Endothelial cell of umbilical vein (primary cell): ENCODE measurements around the gene LIPG. TPM values are rescaled to one million over a fixed set of nuclear protein-coding genes. Genes with fewer than 3 reads are reported as not detected.

ENCODE experiments used
- BruUV-seq: library from RNA; stranded (reverse); fragments of 400-500 nt; replicated peaks from 2 replicates; lab custom pipeline; 2021; lab: Mats Ljungman, UMichigan
- CTCF ChIA-PET: fragments of 300-600, 350-600 bp; sonication (Branson Sonifier 250); formaldehyde crosslinking; loops from one replicate; lab custom pipeline; 2021; ENCODE audit warnings: antibody characterized with exemption, inconsistent platforms; lab: Charles Lee
- POLR2A ChIA-PET: fragments of 300-600, 350-600 bp; sonication (Branson Sonifier 250); formaldehyde crosslinking; loops from one replicate; lab custom pipeline; 2021; ENCODE audit warnings: antibody characterized with exemption, inconsistent platforms; lab: Charles Lee
- DNase-seq: peaks from one replicate; pipeline ENCODE4 v3.0.0-alpha.2; 2011; ENCODE audit warnings: low read depth, low spot score
- FAIRE-seq: peaks from 2 replicates; lab custom pipeline; 2011; peaks lifted over from hg19 to GRCh38; lab: Jason Lieb, UNC
- H2AFZ ChIP-seq: 2 replicates; pipeline ENCODE4 v1.6.0; 2012; ENCODE audit warnings: low read depth, low read length, control low read depth, inconsistent platforms
- H3K27ac ChIP-seq: 2 replicates; pipeline ENCODE4 v1.5.1; 2011; ENCODE audit warnings: low read depth, mild to moderate bottlenecking, control low read depth, low read length, moderate library complexity; ENCODE audit not compliant: insufficient read depth
- H3K27me3 ChIP-seq, 2 experiments: 2 replicates each; pipeline versions ENCODE4 v1.6.0 to v1.6.1; 2011; ENCODE audit warnings: low read length in 2 of 2, mixed read lengths in 1 of 2; ENCODE audit not compliant: control insufficient read depth in 2 of 2, insufficient read depth in 2 of 2
- H3K36me3 ChIP-seq, 2 experiments: 2 replicates in 1 of 2; 3 replicates in 1 of 2; pipeline ENCODE4 v1.5.1; 2011; ENCODE audit warnings: low read length in 2 of 2, mild to moderate bottlenecking in 1 of 2, moderate library complexity in 1 of 2; ENCODE audit not compliant: control insufficient read depth in 2 of 2, insufficient read depth in 2 of 2; ENCODE audit errors: extremely low read depth in 1 of 2
- H3K4me1 ChIP-seq: 3 replicates; pipeline ENCODE4 v1.5.1; 2011; ENCODE audit warnings: mild to moderate bottlenecking, low read length; ENCODE audit not compliant: control insufficient read depth, insufficient read depth; ENCODE audit errors: extremely low read depth
- H3K4me2 ChIP-seq: 2 replicates; pipeline ENCODE4 v1.6.1; 2011; ENCODE audit warnings: low read length, control low read depth, mixed read lengths; ENCODE audit not compliant: insufficient read depth
- H3K4me3 ChIP-seq, 3 experiments: fragments of 200-600 bp in 1 of 3; sonication (generic), shearing (Covaris generic) in 1 of 3; replicated peaks in 1 of 3; 2 replicates each; pipeline ENCODE4 v1.5.1; 2011 to 2016; ENCODE audit warnings: control low read depth in 3 of 3, low read length in 3 of 3, mild to moderate bottlenecking in 2 of 3, inconsistent platforms in 1 of 3, low read depth in 1 of 3, moderate library complexity in 1 of 3; ENCODE audit not compliant: insufficient read depth in 1 of 3
- H3K79me2 ChIP-seq: 2 replicates; pipeline ENCODE4 v1.6.0; 2012; ENCODE audit warnings: low read length, inconsistent platforms; ENCODE audit not compliant: control insufficient read depth, insufficient read depth
- H3K9ac ChIP-seq: replicated peaks from 2 replicates; pipeline ENCODE3; 2011; ENCODE audit warnings: low read length, control low read depth; ENCODE audit not compliant: insufficient read depth; ENCODE audit errors: extremely low read depth
- H3K9me1 ChIP-seq: replicated peaks from 3 replicates; pipeline ENCODE4 v1.6.0; 2011; ENCODE audit warnings: mild to moderate bottlenecking, low read length; ENCODE audit not compliant: control insufficient read depth, insufficient read depth; ENCODE audit errors: extremely low read depth
- H3K9me3 ChIP-seq: replicated peaks from 2 replicates; pipeline ENCODE4 v1.5.1; 2012; ENCODE audit warnings: low read length, inconsistent platforms; ENCODE audit not compliant: control insufficient read depth, insufficient read depth
- H4K20me1 ChIP-seq: replicated peaks from 2 replicates; pipeline ENCODE3; 2011; ENCODE audit warnings: mild to moderate bottlenecking, low read length; ENCODE audit not compliant: control insufficient read depth, insufficient read depth; ENCODE audit errors: extremely low read depth
- EZH2 ChIP-seq: IDR thresholded peaks from 2 replicates; pipeline ENCODE4 v1.6.1; 2012; ENCODE audit warnings: borderline replicate concordance, low read depth, mild to moderate bottlenecking, moderate library complexity, low read length, inconsistent platforms; ENCODE audit not compliant: severe bottlenecking
- FOS ChIP-seq: IDR thresholded peaks from 2 replicates; pipeline ENCODE4 v1.6.1; 2011; ENCODE audit warnings: mild to moderate bottlenecking, low read length, moderate library complexity, borderline replicate concordance; ENCODE audit not compliant: insufficient read depth
- GATA2 ChIP-seq: IDR thresholded peaks from 2 replicates; pipeline ENCODE4 v1.7.0; 2011; ENCODE audit warnings: low read depth, mild to moderate bottlenecking, moderate library complexity, mixed read lengths, low read length; ENCODE audit not compliant: insufficient read length, insufficient read depth
- JUN ChIP-seq: IDR thresholded peaks from 2 replicates; pipeline ENCODE4 v1.6.1; 2011; ENCODE audit warnings: borderline replicate concordance, low read depth; ENCODE audit not compliant: insufficient read length, insufficient read depth
- MAX ChIP-seq: IDR thresholded peaks from 2 replicates; pipeline ENCODE4 v1.6.1; 2011; ENCODE audit not compliant: insufficient read depth, insufficient read length
- MYC ChIP-seq: IDR thresholded peaks from one replicate; pipeline ENCODE4 v1.6.1; 2011; ENCODE audit warnings: mild to moderate bottlenecking, low read depth, low read length
- POLR2A ChIP-seq: IDR thresholded peaks from 2 replicates; pipeline ENCODE4 v1.6.1; 2012; ENCODE audit warnings: low read depth, mild to moderate bottlenecking, control low read depth, low read length
- POLR2AphosphoS5 ChIP-seq: IDR thresholded peaks from 2 replicates; pipeline ENCODE4 v1.6.1; 2012; ENCODE audit warnings: low read depth, mild to moderate bottlenecking, control low read depth, low read length, moderate library complexity; ENCODE audit not compliant: insufficient read depth
- dilution Hi-C: fragments of 300-500 bp; cut with MboI; formaldehyde crosslinking; loops from one replicate; pipeline ENCODE4 v1.15.0; 2019; ENCODE audit warnings: low sequenced_read_pairs; ENCODE audit not compliant: extremely low pct_ligation_motif_present
- intact Hi-C: fragments of 100-400 bp; cut with micrococcal nuclease; formaldehyde crosslinking; loops from one replicate; pipeline ENCODE4 v1.10.0; 2022
- polyA plus RNA-seq, 4 experiments: library from polyadenylated mRNA; depleted of rRNA in 3 of 4; stranded (reverse) in 3 of 4; unstranded in 1 of 4; fragments of >200 nt; gene quantifications; 2 replicates each; pipeline versions ENCODE4 v1.2.1 to v1.2.3, GENCODE V29; 2011 to 2012; ENCODE audit warnings: missing spikeins in 1 of 4
- total RNA-seq: library from RNA; stranded (reverse); gene quantifications from 2 replicates; pipeline ENCODE4 v1.2.3, GENCODE V29; 2021

LIPG gene
- total and polyA plus RNA-seq, 2 donors (not counting 3 experiments of a cell fraction or from before 2014, with no cell fraction given) = 80.6 to 86.3 TPM

GRCh38 chr18:49563130-49563540 is 1.3 kb downstream of the LIPG start:
- H3K4me3 ChIP-seq = peak overlapping the region; percentile 34 to 83 (median 67)
- POLR2A ChIA-PET = interaction anchor here (0.5 to 0.7 kb wide), 2 partner anchors 14 to 128 kb away, joined by 3 to 6 read pairs; no protein-coding TSS in a partner anchor

GRCh38 chr18:49563701-49564517 is 2.1 kb downstream of the LIPG start:
- no TSS peak for BruUV-seq
- TF ChIP-seq FOS (no peak), POLR2A (no peak), POLR2AphosphoS5 (no peak), EZH2 (no peak)
- no peak overlapping the region for H2AFZ ChIP-seq
- H3K9me3 ChIP-seq = no peaks in the 10 kb centered on the region
- DNase-seq (no peak), FAIRE-seq (no peak)
- POLR2A ChIA-PET = no interaction called here
- no peak overlapping the region for H3K27ac ChIP-seq
- peak overlapping the region; percentile 93 for H3K4me2 ChIP-seq
- no peaks in the 10 kb centered on the region for H4K20me1 ChIP-seq
- CTCF ChIA-PET = interaction anchor here (2.0 kb wide), 1 partner anchor 203 kb away, joined by 6 read pairs; no protein-coding TSS in a partner anchor
- peaks cover 62% of the 10 kb centered on the region for H3K79me2 ChIP-seq
- peaks cover 37% of the 10 kb centered on the region for H3K4me1 ChIP-seq
- H3K27me3 ChIP-seq = no peaks in the 10 kb centered on the region
- H3K4me3 ChIP-seq = peak overlapping the region; percentile 34 to 83 (median 67)
- no peak overlapping the region for H3K9ac ChIP-seq
- H3K9me1 ChIP-seq = no peaks in the 10 kb centered on the region
- peaks cover 2 to 13% of the 10 kb centered on the region in 2 experiments for H3K36me3 ChIP-seq
- dilution Hi-C loops = no loop called here
- intact Hi-C loops = loop anchor here (5.0 kb wide), 1 partner anchor 83 kb away; no protein-coding TSS in a partner anchor

More at GRCh38 chr18:49563130-49563540, 1.3 kb downstream of the LIPG start:
- dilution Hi-C loops = no loop called here
- CTCF ChIA-PET = interaction anchor here (0.6 to 7.6 kb wide), 5 partner anchors 27 to 297 kb away, joined by 3 to 162 read pairs (median 8); no protein-coding TSS in a partner anchor
- FAIRE-seq = peak; percentile 62
- Histone ChIP-seq H3K27ac (peak overlapping the region; percentile 40), H3K9me1 (no peaks in the 10 kb centered on the region), H3K4me1 (peaks cover 37% of the 10 kb centered on the region), H3K9me3 (no peaks in the 10 kb centered on the region), H3K79me2 (peaks cover 62% of the 10 kb centered on the region), H3K4me2 (peak overlapping the region; percentile 93), H3K9ac (peak overlapping the region; percentile 56), H3K27me3 (no peaks in the 10 kb centered on the region), H3K36me3 (peaks cover 0 to 13% of the 10 kb centered on the region in 2 experiments), H4K20me1 (no peaks in the 10 kb centered on the region), H2AFZ (no peak overlapping the region)
- intact Hi-C loops = loop anchor here (5.0 kb wide), 1 partner anchor 84 kb away; no protein-coding TSS in a partner anchor
- BruUV-seq = no TSS peak
- TF ChIP-seq FOS = peak; percentile 20
- peak; percentile 39 for TF ChIP-seq JUN
- no peak for TF ChIP-seq MAX
- TF ChIP-seq POLR2A = no peak
- TF ChIP-seq MYC = no peak
- TF ChIP-seq POLR2AphosphoS5 = no peak
- peak; percentile 50 for TF ChIP-seq GATA2
- peak; percentile 22 for DNase-seq
